ENCODE results near the gene TSSK2. TPM values are rescaled to one million over a fixed set of nuclear protein-coding genes. Genes with fewer than 3 reads are reported as not detected.

TSSK2 gene
- total RNA-seq (2022; extraction: Qiagen RNA extraction), result not detected in 5 replicates

GRCh38 chr22:19130959-19131684 lies at the start of gene TSSK2:
TSSK2 (plus strand) TSS chr22:19131308; CDS start chr22:19131400, 92 bp downstream.

DNA sequence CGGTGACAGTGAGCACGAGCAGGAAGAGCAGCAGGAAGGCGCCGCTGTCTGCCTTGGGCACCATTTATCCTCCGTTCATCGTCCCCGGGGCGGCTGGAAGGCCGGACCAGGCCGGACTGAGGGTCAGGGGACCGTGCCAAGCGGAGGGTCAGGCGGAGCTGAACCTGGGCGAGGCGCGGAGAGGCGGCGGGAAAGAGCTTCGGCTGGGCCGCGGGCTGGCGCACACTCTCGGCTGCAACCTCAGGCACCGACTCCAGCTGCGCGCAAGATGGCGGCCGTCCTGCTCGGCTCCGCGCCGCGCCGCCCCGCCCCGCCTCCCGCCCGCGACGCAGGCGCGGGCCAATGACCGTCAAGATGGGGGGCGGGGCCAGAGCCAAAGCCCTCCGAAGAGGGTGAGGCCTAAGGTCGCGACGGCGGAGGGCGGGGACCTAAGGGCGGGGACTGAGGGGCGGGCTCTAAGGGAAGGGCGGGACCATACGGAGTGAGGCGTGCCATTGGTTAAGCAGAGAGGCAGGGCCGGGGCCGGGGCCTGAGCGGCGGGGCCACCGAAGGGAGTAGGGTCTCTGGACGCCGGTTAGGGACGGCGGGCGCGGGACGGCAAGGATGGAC lies 8.9 kb upstream of the TSSK2 start, which contains the start of gene DGCR2:
DGCR2 (minus strand) TSS at position 270 of the 609 bp plus-strand sequence; CDS start at position 64, 206 bp downstream.

DNA sequence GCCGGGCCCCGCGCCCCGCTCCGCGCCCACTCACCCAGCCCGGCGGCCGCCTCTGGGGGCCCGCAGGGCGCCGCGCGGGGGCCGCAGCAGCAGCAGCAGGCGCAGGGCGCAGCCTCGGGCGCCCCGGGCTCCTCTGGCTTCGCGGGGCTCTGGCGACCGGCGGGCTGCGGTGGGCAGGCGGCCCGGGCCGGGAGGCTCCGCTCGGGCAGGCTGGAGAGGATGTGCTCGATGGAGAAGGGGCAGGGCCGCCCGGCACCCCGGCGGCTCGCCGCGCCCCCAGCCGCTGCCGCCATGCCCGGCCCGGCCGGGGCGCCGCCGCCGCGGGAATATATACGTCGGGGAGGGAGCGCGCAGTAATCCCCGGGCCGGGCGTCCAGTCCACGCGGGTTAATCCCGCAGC lies 18.9 kb downstream of the TSSK2 start, which contains the start of gene GSC2:
GSC2 (minus strand) TSS at position 302 of the 400 bp plus-strand sequence; CDS start at position 293, 9 bp downstream.

DNA sequence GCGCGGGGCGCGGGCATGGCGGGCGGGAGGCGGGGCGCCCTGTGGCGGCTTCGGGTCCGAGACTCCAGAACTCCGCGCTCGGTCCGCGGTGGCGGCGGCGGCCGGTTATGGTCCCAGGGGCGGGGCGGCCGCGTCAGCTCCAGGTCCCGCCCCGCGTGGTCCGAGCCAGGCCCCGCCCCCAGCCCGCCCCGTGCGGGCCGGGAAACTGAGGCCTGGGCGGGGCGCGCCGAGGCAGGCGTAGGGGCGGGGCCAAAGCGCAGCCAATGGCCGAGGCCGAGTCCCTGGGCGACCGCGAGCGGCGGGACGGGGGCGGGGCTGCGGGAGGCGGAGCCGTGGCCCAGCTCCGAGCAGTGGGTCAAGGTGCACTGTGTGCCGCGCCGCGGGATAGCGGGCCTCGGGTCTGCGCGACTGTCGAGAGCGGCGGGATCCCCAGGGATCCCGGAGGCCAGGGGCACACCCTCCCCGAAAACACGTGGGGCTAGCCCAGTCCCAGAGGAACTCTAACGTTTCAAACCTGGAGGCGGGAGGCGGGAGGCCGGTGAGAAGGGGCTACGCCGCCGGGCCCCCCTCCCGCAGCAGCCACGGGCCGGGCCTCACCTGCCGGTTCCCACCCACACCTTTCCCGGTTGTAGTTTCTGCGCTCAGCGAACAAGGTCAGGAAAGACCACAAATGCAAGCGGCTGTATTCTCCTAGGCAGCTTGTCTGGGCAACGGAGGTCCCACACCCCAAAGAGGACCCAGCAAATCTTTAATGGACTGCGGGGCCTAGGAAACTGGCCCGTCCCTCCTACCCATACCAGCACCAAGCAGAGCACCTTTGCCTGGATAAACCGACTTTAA lies 47.8 kb downstream of the TSSK2 start, which contains the start of gene SLC25A1:
SLC25A1 (minus strand) TSS at position 80 of the 840 bp plus-strand sequence; CDS start at position 17, 63 bp downstream.

Other genes with a start within 250 kb of the TSSK2 start
- 1.3 to 2.5 TPM (median 2.1 TPM) in 5 replicates for gene DGCR6, start 225.0 kb upstream of the TSSK2 start, total RNA-seq (2022; extraction: Qiagen RNA extraction)
- gene PRODH, start 195.0 kb upstream of the TSSK2 start, total RNA-seq (2022; extraction: Qiagen RNA extraction), result 0.78 to 1.9 TPM (median 1.7 TPM) in 5 replicates
- 18.2 to 25.6 TPM (median 22.9 TPM) in 5 replicates for gene DGCR2, start 8.9 kb upstream of the TSSK2 start, total RNA-seq (2022; extraction: Qiagen RNA extraction)
- gene ESS2, start 13.3 kb downstream of the TSSK2 start, total RNA-seq (2022; extraction: Qiagen RNA extraction), result 9.2 to 13.3 TPM (median 11.8 TPM) in 5 replicates
- gene GSC2, start 19.0 kb downstream of the TSSK2 start, total RNA-seq (2022; extraction: Qiagen RNA extraction), result 0.09 to 0.12 TPM in 2 of 5 replicates, not detected in the others
- 43.2 to 58.4 TPM (median 57.5 TPM) in 5 replicates for gene SLC25A1, start 47.4 kb downstream of the TSSK2 start, total RNA-seq (2022; extraction: Qiagen RNA extraction)
- 4.0 to 5.8 TPM (median 4.9 TPM) in 5 replicates for gene CLTCL1, start 160.4 kb downstream of the TSSK2 start, total RNA-seq (2022; extraction: Qiagen RNA extraction)